ENCODE data around the gene DDX31.
"Not testable (repeated sequence)": the region's sequence is repeated elsewhere in the genome, so short reads cannot be mapped to it uniquely, and the experiment has no call there.

The DDX31 gene

DNA sequence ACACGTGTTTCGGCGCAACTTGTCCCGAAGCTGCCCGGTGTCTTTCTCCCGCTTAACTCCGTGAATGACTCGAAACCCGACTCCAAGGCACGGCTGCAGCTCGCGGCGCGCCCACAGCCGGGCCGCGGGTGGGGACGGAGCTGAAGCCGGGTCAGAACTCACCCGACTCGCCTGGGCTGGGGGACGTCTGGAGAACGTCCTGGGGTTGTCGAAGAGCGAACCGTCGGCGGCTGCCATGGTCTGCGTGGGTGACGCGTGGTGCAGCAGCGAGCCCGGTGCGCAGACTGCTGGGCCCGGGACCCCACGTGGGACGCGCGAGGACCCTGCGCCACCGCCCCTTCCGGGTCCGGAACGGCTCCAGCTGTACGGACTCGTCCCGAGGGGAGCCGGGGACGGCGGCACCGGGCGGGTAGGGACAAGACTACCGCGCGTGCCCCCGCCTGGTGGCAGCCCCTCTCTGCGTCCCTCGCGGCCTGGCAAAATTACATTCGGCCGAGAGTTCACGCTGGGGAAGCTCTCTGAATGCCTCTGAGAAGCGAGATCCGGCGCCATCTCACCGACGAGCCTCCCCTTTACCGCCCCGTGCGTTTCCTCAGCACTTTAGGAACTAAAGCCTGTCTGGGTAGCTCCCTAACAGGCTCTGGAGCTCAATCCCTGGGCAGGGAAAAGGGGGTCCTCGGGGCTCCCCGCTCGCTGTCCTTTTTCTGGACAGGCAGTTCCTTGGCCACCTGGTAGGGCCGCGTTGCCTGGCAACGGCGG, at the start of gene DDX31:
DDX31 (minus strand) TSS at position 286 of the 759 bp plus-strand sequence; CDS start at position 237, 49 bp downstream.
- FAIRE-seq: no peak

DNA sequence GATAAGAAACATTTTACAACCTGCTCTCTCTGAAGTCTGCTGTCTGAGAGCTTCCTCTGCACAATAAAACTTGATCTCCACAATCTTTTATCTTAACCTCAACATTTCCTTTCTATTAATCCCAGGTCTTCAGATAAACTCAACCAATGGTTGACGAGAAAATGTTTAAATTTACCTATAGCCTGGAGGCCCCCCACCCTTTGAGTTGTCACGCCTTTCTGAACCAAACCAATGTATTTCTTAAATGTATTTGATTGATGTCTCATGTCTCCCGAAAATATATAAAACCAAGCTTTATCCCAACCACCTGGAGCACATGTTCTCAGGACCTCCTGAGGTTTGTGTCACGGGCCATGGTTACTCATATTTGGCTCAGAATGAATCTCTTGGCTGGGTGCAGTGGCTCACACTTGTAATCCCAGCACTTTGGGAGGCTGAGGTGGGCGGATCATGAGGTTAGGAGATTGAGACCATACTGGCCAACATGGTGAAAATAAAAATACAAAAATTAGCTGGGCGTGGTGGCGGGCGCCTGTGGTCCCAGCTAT, 48.7 kb upstream of the DDX31 start:
- FAIRE-seq: not testable (repeated sequence)

DNA sequence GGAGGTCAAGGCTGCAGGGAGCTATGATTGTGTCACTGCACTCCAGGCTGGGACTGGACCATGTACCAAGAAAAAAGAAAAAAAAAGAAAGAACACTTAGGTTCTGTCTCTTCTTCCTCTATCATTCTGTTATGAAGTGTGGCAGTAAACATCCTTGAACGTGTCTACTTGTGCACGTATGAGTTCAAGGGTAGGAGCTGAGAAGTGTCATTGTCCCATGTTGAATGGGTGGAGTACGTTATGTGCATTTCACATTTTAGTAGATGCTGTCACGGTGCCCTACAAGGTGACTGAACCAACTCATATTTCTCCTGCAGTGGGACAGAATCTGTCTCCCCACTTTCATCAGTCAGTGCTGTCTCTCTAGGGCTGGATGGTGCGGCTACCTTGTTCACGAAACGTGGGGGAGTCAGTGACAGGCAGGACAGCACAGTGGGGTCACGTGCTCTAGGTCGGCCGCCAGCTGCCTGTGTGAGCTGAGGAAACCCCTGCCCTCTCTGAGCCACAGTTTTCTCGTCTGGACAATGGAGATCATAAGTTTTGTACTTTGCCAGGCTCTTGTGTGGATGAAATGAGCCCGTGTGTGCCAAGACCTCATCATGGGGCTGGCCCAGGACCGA, 47.7 kb upstream of the DDX31 start:
- FAIRE-seq: no peak

DNA sequence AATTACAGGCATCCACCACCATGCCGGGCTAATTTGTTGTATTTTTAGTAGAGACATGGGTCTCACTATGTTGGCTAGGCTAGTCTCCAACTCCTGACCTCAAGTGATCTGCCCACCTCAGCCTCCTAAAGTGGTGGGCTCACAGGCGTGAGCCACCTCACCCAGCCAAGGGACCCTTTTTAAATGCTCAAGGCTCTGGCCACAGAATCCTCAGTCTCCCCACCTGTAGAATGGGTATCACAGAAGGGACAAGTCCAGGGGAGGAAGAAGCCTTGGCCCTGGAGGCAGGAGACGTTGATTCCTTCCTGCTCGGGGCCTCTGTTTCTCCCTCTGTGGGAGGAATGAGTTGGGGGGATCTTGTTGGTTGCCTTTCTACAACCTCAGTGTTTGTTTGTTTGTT, 46.2 kb upstream of the DDX31 start:
- FAIRE-seq: no peak

DNA sequence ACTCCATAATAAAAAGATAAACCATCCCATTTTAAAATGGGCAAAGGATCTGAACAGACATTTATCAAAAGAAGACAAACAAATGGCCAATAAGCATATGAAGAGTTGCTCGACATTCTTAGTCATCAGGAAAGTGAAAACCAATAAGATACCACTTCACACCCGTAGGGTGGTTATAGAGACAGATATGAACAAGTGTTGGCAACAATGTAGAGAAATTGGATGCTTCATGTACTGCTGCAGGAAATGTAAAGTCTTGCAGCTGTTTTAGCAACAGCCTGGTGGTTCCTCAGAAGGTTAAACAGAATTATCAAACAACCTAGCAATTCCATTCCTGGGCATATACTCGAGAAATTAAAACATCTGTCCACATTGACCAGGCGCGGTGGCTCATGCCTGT, 43.0 kb upstream of the DDX31 start:
- FAIRE-seq: no peak

DNA sequence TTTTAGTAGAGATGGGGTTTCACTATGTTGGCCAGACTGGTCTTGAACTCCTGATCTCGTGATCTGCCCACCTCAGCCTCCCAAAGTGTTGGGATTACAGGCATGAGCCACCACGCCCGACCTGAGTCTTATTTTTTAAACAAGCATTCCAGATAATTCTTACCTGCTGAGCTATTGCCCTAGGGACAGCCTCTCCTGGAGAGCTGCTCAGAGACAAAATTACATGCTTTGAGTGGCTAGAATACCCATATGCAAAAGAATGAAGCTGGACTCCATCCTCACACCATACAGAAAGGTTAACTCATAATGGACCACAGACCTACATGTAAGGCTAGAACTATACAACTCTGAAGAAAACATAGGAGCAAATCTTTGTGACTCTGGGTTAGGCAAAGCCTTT, 42.1 kb upstream of the DDX31 start:
- no peak for FAIRE-seq

DNA sequence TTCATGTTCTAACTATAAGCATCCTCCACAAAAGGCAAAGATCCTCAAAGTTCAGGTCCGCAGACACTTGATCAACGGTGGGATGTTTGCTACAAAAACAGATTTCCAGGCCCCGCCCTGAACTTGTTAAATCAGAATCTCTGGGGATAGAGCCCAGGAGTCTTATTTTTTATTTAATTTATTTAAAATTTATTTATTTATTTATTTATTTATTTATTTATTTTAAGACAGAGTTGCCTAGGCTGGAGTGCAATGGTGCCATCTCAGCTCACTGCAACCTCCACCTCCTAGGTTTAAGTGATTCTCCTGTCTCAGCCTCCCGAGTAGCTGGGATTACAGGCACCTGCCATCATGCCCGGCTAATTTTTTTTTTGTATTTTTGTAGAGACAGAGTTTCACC, 41.4 kb upstream of the DDX31 start:
- FAIRE-seq: not testable (repeated sequence)

DNA sequence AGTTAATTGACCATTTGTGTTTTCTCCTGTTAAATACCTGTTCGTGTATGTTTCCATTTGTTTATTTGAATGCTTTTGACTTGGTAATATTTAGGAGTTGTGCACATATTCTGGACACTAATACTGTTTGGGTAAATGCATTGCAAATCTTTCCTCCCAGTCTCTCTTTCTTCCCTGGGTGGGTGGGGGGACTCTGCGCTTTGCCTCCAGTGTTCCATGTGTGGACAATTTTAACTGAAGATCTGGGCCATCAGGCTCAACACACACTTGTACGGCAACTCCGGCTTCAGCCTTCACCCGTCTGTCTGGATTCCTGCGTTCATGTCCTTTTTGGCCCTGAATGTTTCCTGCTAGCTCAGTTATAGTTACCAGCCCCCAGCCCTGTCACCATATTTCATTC, 40.5 kb upstream of the DDX31 start:
- no peak for FAIRE-seq

DNA sequence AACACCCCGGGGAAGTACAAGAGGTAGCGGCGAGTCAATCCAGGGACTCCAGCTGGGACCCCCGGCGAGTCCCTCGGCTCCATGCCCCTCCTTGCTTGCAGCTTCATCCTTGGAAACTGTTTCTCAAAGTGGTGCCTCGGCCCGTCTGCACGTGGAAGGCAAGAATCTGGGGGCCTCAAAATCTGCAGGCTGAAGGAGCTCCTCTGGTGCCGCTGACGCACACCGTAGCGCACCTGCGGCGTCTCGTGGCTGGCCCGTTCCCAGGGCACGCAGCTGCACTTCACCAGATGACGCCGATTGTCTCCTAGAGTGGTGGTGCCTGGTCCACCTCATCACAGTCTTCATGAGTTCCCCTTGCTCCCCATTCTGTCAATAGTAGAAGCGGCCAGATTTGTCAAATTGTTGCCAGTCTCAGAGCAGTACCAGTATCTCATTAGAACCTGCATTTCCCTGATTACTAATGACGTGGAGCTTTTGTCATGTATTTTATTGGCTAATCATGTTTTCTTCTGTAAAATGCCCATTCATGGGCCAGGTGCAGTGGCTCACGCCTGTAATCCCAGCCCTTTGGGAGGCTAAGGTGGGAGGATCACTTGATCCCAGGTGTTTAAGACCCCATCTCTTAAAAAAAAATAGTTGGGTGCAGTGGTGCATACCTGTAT, 39.1 kb upstream of the DDX31 start:
- no peak for FAIRE-seq

DNA sequence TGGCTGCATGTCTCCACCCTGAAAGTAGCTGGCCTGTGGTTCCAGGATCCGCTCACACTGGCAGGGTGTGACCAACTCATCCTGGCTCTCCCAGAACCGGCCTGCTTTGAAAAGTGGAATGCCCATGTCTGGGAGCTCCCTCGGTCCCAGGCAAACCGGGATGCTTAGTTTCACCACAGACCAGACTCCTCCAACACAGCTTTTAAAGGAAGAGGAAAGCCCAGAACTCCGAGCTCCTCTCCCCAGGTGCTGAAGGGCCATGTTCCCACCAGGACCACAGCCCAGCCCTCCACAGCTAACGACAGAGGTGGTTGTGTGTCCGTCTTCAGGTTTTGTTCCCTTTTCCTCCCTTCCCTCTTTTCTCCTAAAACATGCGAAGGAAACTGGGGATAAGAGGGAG, 38.5 kb upstream of the DDX31 start:
- FAIRE-seq: no peak

DNA sequence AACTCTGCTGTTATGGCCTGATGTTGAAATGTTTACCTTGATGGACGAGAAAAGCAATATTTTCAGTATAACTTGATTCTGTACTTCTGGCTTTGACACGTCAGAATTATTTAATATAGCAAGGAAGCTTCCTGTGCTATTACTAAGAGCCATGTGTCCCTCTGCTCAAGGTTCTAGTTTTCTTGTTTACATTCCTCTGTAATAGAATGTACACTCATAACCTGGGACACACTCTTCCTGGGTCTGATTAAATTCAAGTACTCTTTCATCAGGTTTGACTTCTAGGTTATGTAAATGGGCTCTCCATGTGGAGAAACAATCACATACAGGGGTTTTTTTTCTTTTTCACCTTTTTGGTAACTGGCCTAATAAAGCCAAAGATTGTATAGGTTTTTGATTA, 33.6 kb upstream of the DDX31 start:
- no peak for FAIRE-seq

DNA sequence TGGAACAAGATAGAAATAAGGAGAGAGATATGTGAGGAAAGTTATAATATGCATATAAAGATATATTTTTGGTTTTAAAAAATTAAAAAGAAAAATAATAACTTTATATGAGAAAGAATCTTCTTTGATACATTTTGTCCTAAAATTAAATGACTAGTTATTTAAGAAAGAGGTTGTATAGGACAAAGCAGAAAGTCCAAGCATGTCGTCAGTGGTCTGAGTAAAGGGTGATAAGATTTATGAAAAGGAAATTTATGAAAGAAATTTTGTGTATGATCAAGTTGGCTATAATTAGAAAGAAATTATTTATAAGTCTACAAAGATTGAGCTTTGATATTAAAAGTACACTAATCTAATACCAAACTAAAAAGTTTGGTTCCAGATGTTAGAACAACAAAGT, 32.5 kb upstream of the DDX31 start:
- FAIRE-seq: no peak

DNA sequence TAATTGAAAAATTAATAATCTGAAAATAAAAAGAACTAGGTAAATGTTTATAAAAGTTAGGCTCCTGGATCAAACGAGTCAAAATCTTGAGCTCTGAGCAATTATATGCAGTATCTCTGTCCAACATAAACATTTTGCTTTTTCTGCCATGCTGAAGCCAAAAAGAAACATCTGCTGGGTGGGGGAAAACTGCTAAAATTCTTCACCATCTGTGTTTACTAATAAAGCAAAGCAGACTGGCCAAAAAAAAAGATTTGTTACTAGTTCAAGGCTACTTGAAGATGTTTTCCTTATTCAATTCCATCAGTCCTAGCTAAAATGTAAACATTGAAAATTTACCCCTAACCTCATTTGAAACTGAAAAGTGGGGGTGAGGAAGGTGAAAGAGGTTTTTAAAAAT, 30.2 kb upstream of the DDX31 start:
- no peak for FAIRE-seq

DNA sequence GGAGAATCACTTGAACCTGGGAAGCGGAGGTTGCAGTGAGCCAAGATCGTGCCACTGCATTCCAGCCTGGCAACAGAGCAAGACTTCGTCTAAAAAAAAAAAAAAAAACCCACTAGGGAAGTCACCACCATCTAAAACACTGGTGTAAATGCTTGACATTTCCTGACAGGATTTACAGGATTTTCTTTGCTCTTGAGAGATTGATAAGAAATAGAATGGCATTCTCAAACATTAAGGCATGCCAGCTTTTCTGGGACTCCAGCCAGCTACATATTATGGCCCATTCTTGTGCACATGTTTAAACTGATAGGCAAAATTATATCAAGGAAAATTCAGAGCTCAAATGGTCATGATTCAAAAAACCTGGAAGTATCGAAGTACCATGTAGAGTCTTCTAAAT, 29.2 kb upstream of the DDX31 start:
- no peak for FAIRE-seq

DNA sequence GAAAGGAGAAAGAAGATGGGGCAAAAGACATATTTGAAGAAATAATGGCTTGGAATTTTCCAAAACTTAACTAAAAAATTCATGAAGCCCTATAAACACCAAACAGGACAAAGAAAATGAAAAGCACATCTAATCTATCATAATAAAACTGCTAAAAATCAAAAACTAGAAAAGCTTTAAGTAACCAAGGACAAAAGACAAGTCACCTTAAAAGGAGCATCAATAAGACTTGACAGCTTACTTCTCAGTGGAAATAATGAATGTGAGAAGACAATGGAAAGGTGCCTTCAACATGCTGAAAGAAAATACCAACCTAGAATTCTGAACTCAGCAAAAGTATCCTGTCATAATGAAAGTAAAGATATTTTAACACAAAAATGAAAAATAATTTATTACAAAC, 27.4 kb upstream of the DDX31 start:
- FAIRE-seq: no peak

DNA sequence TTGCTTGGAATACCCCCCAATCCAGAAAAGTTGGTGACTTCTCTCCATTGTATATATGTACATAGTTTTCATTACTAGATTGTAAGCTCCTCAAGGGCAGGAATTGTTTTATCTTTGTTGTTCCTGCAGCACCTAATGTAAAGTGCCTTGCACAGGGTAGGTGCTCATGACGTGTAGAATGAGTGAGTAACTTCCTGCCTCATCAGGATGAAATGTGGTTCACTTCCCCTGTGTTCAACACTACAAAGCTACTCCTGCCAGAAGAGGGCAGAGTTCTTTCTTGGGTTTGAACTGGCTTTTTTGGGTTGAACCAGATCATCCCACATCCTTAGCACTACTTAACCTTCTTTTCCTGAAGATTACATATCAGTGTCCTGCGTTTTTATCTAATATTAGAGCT, 24.4 kb upstream of the DDX31 start:
- FAIRE-seq: no peak

DNA sequence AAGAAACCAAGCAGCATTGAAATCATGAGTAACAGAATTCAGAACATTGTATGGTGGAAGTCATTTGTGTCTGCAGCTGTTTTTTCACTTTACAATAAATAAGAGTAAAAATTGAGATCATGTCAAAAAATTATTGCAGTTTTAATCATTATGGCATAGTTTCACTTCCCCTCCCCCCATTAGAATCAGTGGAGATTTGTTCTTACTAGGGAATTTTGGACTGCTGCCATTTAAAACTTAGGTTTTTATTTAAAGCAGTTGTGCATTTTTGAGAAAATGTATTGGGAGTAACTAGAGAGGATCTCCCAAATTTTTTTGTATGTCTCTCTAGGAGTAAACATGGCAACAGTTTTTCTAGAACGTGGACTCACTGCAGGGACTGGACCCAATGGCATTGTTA, 20.9 kb upstream of the DDX31 start:
- FAIRE-seq: no peak

DNA sequence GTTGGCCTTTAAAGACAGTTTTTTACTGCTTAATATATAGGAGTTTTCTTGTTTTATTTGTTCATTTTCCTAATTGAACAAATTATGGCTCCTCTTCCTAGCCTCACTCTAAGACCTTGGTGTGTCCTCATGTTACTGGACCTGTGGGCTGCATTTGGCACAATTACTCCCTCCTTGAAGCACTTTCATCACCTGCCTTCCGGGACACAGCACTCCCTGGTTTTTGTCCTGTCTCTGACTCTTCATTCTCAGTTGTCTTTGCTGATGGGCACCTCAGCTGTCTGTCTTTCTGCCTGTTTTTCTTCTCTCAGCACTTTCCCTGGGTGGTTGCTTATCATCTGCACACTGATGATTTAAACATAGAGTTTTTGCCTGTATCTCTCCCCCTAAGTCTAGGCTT, 14.1 kb upstream of the DDX31 start:
- FAIRE-seq: no peak

DNA sequence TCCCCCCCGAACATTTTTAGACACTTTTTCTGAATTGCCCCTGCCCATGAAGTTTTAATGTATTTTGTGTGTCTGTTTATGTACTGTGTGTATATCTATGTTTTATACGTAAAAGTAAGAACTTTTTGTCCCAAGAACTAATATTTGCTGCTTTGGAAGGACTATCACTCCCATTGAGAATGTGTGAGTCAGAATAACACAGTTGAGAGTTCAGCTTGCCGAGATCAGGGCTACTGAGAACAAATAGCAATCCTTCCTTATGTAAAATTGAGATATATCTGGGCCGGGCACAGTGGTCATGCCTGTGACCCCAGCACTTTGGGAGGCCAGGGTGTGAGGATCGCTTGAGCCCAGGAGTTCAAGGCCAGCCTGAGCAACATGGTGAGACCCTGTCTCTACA, 11.8 kb upstream of the DDX31 start:
- no peak for FAIRE-seq

DNA sequence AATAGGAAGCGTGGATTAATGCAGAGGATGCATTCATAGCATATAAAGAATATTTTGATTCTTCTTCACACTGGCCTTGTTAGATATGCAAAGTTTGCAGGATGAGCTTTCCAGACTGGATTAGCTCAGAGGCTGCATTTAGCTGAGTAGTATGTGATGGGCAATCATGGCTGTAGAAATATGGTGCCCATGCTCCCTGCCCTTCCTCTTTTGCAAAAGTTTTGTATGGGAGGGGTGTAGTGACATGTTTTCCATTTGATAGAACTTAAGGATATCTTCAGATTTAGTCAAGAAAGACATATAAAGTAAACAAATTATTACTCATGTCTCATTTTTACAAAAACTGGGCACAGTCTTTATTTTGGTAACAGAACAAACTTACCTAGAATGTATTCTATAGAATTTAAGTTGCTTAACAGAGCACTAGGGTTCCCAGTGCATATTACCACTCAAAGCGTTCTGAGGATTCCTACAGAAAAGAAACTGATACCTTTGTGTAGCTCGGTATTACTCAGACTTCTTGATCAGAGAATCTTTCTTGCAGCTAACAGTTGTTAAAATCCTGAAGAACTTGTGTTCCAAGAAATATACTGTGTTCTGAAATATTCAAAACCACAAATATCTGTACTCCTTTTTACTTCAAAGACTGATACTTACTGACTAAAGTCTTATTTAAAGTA, 10.3 kb upstream of the DDX31 start:
- FAIRE-seq: no peak

DNA sequence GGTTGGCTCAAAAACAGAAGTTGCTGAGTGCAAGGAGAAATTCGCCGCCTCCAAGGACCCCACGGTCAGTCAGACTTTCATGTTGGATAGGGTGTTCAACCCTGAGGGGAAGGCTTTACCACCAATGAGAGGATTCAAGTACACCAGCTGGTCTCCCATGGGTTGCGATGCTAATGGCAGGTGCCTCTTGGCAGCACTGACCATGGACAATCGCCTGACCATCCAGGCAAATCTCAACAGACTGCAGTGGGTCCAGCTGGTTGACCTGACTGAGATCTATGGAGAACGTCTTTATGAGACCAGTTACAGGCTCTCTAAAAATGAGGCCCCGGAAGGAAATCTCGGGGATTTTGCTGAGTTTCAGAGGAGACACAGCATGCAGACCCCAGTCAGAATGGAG, 8.2 kb upstream of the DDX31 start:
- no peak for FAIRE-seq

DNA sequence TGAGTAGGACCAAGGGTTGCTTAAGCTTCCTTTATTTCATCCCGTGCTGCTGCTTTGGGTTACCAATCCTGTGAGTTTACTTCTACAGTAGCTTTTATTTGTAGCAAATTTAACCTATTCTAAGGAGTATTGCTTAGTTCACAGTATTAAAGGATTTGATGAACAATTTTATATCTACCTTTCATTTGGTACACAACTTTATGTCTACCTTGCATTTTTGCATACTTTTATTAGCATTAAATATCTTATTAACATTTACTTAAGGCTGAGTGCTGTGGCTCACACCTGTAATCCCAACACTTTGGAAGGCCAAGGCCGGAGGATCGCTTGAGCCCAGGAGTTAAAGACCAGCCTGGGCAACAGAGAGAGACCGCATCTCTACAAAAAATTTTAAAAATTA, 4.7 kb upstream of the DDX31 start:
- no peak for FAIRE-seq

DNA sequence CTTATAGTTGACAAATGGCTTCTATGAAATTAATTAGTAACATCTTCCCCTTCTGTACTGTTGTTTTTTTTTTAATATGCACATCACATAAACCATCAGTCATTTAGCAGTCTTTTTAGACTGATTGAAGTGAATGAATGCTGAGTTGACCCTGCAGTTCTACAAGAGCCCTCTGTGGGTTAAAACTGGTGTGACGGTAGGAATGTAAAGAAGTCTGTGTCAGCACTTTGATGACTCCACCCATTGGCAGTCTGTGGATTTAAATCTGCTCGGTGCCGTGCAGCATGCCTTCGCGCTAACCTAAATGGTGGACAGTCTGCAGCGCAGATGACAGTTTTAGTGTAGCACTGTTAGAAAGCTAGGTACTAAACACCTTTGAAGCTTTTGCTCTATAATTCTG, 3.6 kb upstream of the DDX31 start:
- FAIRE-seq: no peak

DNA sequence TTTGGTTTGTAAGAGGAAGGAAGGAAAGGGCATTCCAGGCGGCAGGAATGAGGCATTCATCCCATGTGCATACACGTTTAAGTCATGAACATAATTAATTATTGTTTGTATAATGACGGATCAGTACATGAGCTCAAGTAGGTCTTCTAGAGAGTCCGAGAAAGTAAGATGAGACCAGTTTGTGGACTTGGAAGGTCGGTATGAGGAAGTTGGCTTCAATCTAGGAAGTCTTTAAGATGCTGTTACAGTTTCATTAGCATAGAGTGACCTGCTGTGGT, 2.6 kb upstream of the DDX31 start:
- no peak for FAIRE-seq
